ENCODE results near the gene CNTN1. TPM values are rescaled to one million over a fixed set of nuclear protein-coding genes. Genes with fewer than 3 reads are reported as not detected.

CNTN1 gene
- total and polyA plus RNA-seq, 2 of the 8 experiments (the other 6 are each of a cell fraction or from before 2014, with no cell fraction given), result 7.2 to 21.8 TPM

GRCh38 chr12:41112903-41113302 is 420.7 kb downstream of the CNTN1 start:
- no peak overlapping the region for H2AFZ ChIP-seq (ENCODE audit: low read length)
- no peak for TF ChIP-seq JUND (IDR thresholded peaks at IDR 0.05; ENCODE audit: low read length)
- TF ChIP-seq CHD1 (IDR thresholded peaks at IDR 0.05; ENCODE audit: low read depth, low read length), result no peak
- no peak for TF ChIP-seq CHD2 (IDR thresholded peaks at IDR 0.05; ENCODE audit: low read length)
- no peak for TF ChIP-seq KDM1A (IDR thresholded peaks at IDR 0.05; ENCODE audit: borderline replicate concordance, low read length)
- TF ChIP-seq EZH2 (IDR thresholded peaks at IDR 0.05; ENCODE audit: low read depth, low read length, severe bottlenecking), result no peak
- no peak for TF ChIP-seq MAFK (IDR thresholded peaks at IDR 0.05; ENCODE audit: low read depth, low read length)
- TF ChIP-seq TEAD4 (IDR thresholded peaks at IDR 0.05; ENCODE audit: low read depth, low read length), result no peak
- no peak for TF ChIP-seq RBBP5 (IDR thresholded peaks at IDR 0.05; ENCODE audit: borderline replicate concordance, low read depth, low read length)
- TF ChIP-seq SUZ12 (IDR thresholded peaks at IDR 0.05; ENCODE audit: low read length), result no peak
- TF ChIP-seq SAP30 (IDR thresholded peaks at IDR 0.05; ENCODE audit: insufficient read depth, insufficient replicate concordance, low read length), result no peak
- no peak for TF ChIP-seq NRF1 (IDR thresholded peaks at IDR 0.05; ENCODE audit: low read depth, low read length)
- no peaks in the 10 kb centered on the region for H3K79me2 ChIP-seq (ENCODE audit: control insufficient read depth in 1 of 2, insufficient read depth in 2 of 2, low read length in 2 of 2)
- WGBS, 2 experiments (ENCODE audit: extremely low coverage in 1 of 2, insufficient coverage in 1 of 2, insufficient read length in 1 of 2, insufficient replicate concordance in 2 of 2, low coverage in 1 of 2, low lambda C conversion rate in 2 of 2, missing lambda C conversion rate in 1 of 2), result 92% methylated on average over 2 of the region's 2 CpGs; no CpG with 5 or more reads in 1 of the 2 experiments
- no peak overlapping the region for H2AK5ac ChIP-seq (ENCODE audit: low read depth, low read length)
- H3K79me1 ChIP-seq (ENCODE audit: low read depth, low read length), result no peaks in the 10 kb centered on the region
- H3K4me3 ChIP-seq (ENCODE audit: extremely low read depth in 1 of 4, insufficient read depth in 2 of 4, low read depth in 3 of 4, low read length in 4 of 4), result no peak overlapping the region
- no peak overlapping the region for H3K23ac ChIP-seq (ENCODE audit: insufficient read length)
- no peak overlapping the region for H4K91ac ChIP-seq (replicated peaks; ENCODE audit: insufficient read length, low read length)
- H3K23me2 ChIP-seq (ENCODE audit: low read depth, low read length), result no peaks in the 10 kb centered on the region
- H3K9ac ChIP-seq (replicated peaks in 1 of 4; ENCODE audit: extremely low read depth in 1 of 4, low read depth in 3 of 4, low read length in 3 of 4), result no peak overlapping the region
- H3K56ac ChIP-seq (replicated peaks; ENCODE audit: insufficient read length, low read depth, low read length), result no peak overlapping the region
- POLR2A ChIA-PET (ENCODE audit: partially characterized antibody), result no interaction called here
- no peak overlapping the region for H4K8ac ChIP-seq (ENCODE audit: extremely low read depth, insufficient read depth, low read length)
- no peak overlapping the region for H2BK5ac ChIP-seq (ENCODE audit: low read depth, low read length)
- no peak overlapping the region for H2BK15ac ChIP-seq (ENCODE audit: low read length)
- no peak overlapping the region for H3K4ac ChIP-seq (replicated peaks; ENCODE audit: insufficient read length, low read depth, low read length)
- H3K27me3 ChIP-seq (replicated peaks in 1 of 4; ENCODE audit: control insufficient read depth in 3 of 4, extremely low read depth in 1 of 4, insufficient read depth in 3 of 4, low read length in 3 of 4), result no peaks in the 10 kb centered on the region
- CTCF ChIA-PET (ENCODE audit: partially characterized antibody), result no interaction called here
- H4K20me1 ChIP-seq (replicated peaks in 1 of 2; ENCODE audit: control insufficient read depth in 1 of 2, insufficient read depth in 2 of 2, low read length in 2 of 2), result no peaks in the 10 kb centered on the region
- H3K18ac ChIP-seq (ENCODE audit: extremely low read depth, low read length), result no peak overlapping the region
- H3K27ac ChIP-seq (ENCODE audit: low read depth, low read length), result no peak overlapping the region
- H2BK120ac ChIP-seq (replicated peaks; ENCODE audit: low read depth, low read length), result no peak overlapping the region
- no peak overlapping the region for H3K4me2 ChIP-seq (ENCODE audit: insufficient read depth in 1 of 2, low read depth in 2 of 2, low read length in 2 of 2)
- no peak for FAIRE-seq
- no peak overlapping the region for H3K14ac ChIP-seq (ENCODE audit: insufficient read length)
- H3K4me1 ChIP-seq (replicated peaks in 1 of 4; ENCODE audit: control insufficient read depth in 3 of 4, insufficient read depth in 4 of 4, low read length in 3 of 4), result no peaks in the 10 kb centered on the region
- H3K36me3 ChIP-seq (ENCODE audit: control insufficient read depth in 2 of 4, insufficient read depth in 4 of 4, low read length in 3 of 4), result no peaks in the 10 kb centered on the region
- H2BK20ac ChIP-seq (ENCODE audit: low read length), result no peak overlapping the region
- DNase-seq (ENCODE audit: low read depth in 1 of 2, low spot score in 2 of 2), result no peak
- no peaks in the 10 kb centered on the region for H3K9me3 ChIP-seq (ENCODE audit: insufficient read depth in 2 of 2, low read depth in 1 of 2, low read length in 1 of 2)
- H4K5ac ChIP-seq (ENCODE audit: insufficient read length, low read depth, low read length), result no peak overlapping the region
- H2BK12ac ChIP-seq (ENCODE audit: low read depth, low read length), result no peak overlapping the region

Measured in H1 (cell line).